Astrocyte (in vitro differentiated cells and primary cell): ENCODE results near the gene PTPRN. TPM values are rescaled to one million over a fixed set of nuclear protein-coding genes. Genes with fewer than 3 reads are reported as not detected.

ENCODE experiments used
- DNase-seq: peaks from one replicate; pipeline ENCODE4 v3.0.0-alpha.2; 2010; ENCODE audit warnings: low read depth
- FAIRE-seq: peaks from 2 replicates; lab custom pipeline; 2011; peaks lifted over from hg19 to GRCh38; lab: Jason Lieb, UNC
- H2AFZ ChIP-seq: 2 replicates; pipeline ENCODE4 v1.6.0; 2012; ENCODE audit warnings: low read depth, low read length, inconsistent platforms
- H3K27ac ChIP-seq: 2 replicates; pipeline ENCODE4 v1.5.1; 2011; ENCODE audit warnings: low read depth, low read length, inconsistent platforms
- H3K27me3 ChIP-seq: 2 replicates; pipeline ENCODE4 v1.6.0; 2011; ENCODE audit warnings: low read length, inconsistent platforms; ENCODE audit not compliant: insufficient read depth
- H3K36me3 ChIP-seq: 2 replicates; pipeline ENCODE4 v1.5.1; 2011; ENCODE audit warnings: low read length, inconsistent platforms; ENCODE audit not compliant: insufficient read depth
- H3K4me1 ChIP-seq: 2 replicates; pipeline ENCODE4 v1.5.1; 2011; ENCODE audit warnings: low read length, inconsistent platforms; ENCODE audit not compliant: insufficient read depth
- H3K4me2 ChIP-seq: 2 replicates; pipeline ENCODE4 v1.6.0; 2012; ENCODE audit warnings: low read length, inconsistent platforms
- H3K4me3 ChIP-seq: 2 replicates; pipeline ENCODE4 v1.5.1; 2011; ENCODE audit warnings: low read depth, mild to moderate bottlenecking, low read length, inconsistent platforms; ENCODE audit not compliant: insufficient read depth
- H3K79me2 ChIP-seq: 2 replicates; pipeline ENCODE4 v1.6.0; 2012; ENCODE audit warnings: mild to moderate bottlenecking, low read length, inconsistent platforms; ENCODE audit not compliant: insufficient read depth
- H3K9ac ChIP-seq: 2 replicates; pipeline ENCODE4 v1.6.0; 2012; ENCODE audit warnings: mild to moderate bottlenecking, low read length, inconsistent platforms
- H3K9me3 ChIP-seq: 2 replicates; pipeline ENCODE4 v1.5.1; 2012; ENCODE audit warnings: low read depth, mild to moderate bottlenecking, low read length, inconsistent platforms; ENCODE audit not compliant: insufficient read depth
- H4K20me1 ChIP-seq: 2 replicates; pipeline ENCODE4 v1.6.0; 2012; ENCODE audit warnings: low read length, inconsistent platforms; ENCODE audit not compliant: insufficient read depth
- H3K27ac Mint-ChIP-seq: one replicate; pipeline ENCODE4 v1.8.0; 2021; ENCODE audit warnings: mild to moderate bottlenecking, mixed read lengths; ENCODE audit not compliant: unreplicated experiment
- H3K27me3 Mint-ChIP-seq: one replicate; pipeline ENCODE4 v1.8.0; 2021; ENCODE audit warnings: low read depth, mixed read lengths; ENCODE audit not compliant: unreplicated experiment
- H3K36me3 Mint-ChIP-seq: one replicate; pipeline ENCODE4 v1.8.0; 2021; ENCODE audit warnings: low read depth, mixed read lengths; ENCODE audit not compliant: unreplicated experiment
- H3K4me1 Mint-ChIP-seq: one replicate; pipeline ENCODE4 v1.8.0; 2021; ENCODE audit warnings: low read depth, mixed read lengths; ENCODE audit not compliant: unreplicated experiment
- H3K4me3 Mint-ChIP-seq: one replicate; pipeline ENCODE4 v1.8.0; 2021; ENCODE audit warnings: mild to moderate bottlenecking, moderate library complexity, mixed read lengths; ENCODE audit not compliant: unreplicated experiment
- H3K9me3 Mint-ChIP-seq: one replicate; pipeline ENCODE4 v1.8.0; 2021; ENCODE audit warnings: mild to moderate bottlenecking, mixed read lengths; ENCODE audit not compliant: unreplicated experiment
- CTCF ChIP-seq: IDR thresholded peaks from 2 replicates; pipeline ENCODE4 v1.5.1; 2011; ENCODE audit warnings: low read depth, mild to moderate bottlenecking, inconsistent platforms, low read length, moderate library complexity; ENCODE audit not compliant: insufficient read depth
- EZH2 ChIP-seq: IDR thresholded peaks from 2 replicates; pipeline ENCODE4 v1.6.1; 2012; ENCODE audit warnings: mild to moderate bottlenecking, low read length, inconsistent platforms; ENCODE audit not compliant: insufficient read depth
- total RNA-seq: library from RNA; stranded (reverse); gene quantifications from 2 replicates; pipeline ENCODE4 v1.2.1, GENCODE V29; 2021

Gene PTPRN
- total RNA-seq, 1 donor from 2014 or later, result 76.6 TPM

- no peaks in the 10 kb centered on the region for H3K79me2 ChIP-seq
- Mint-ChIP-seq H3K27ac (no peak overlapping the region), H3K9me3 (peaks cover 4% of the 10 kb centered on the region), H3K4me1 (no peaks in the 10 kb centered on the region), H3K36me3 (peaks cover 4% of the 10 kb centered on the region), H3K4me3 (peak overlapping the region; percentile 6), H3K27me3 (peaks cover 89% of the 10 kb centered on the region)
- peaks cover 66% of the 10 kb centered on the region for H3K27me3 ChIP-seq
- no peak overlapping the region for H3K4me2 ChIP-seq
- no peaks in the 10 kb centered on the region for H4K20me1 ChIP-seq
- no peak overlapping the region for H3K9ac ChIP-seq
- no peak for FAIRE-seq
- H3K27ac ChIP-seq, result no peak overlapping the region
- H2AFZ ChIP-seq, result no peak overlapping the region
- H3K4me3 ChIP-seq, result no peak overlapping the region
- no peak for TF ChIP-seq EZH2
- no peak for TF ChIP-seq CTCF
- H3K36me3 ChIP-seq, result no peaks in the 10 kb centered on the region
- no peaks in the 10 kb centered on the region for H3K9me3 ChIP-seq
- no peak for DNase-seq
- H3K4me1 ChIP-seq, result no peaks in the 10 kb centered on the region
Measured at GRCh38 chr2:219325657-219326315, 16.6 kb upstream of the PTPRN start.

DNA sequence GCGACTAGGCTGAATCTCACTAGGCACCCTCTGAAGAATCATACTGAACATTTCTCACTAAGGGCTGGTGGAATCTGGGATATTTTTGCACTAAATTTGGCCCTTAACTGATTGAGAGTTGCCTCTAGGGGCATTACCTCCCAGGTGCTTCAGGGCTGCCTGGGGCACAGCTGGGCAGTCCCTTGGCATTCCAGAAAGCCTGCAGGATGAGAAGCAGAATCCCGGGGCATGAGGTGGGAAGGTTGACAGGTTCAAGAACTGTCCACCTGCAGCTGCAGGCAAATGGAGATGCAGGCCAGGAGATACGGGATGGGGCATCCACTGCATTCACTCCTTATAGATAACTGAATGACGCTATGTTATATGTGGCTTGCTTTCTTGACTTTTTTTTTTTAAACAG, 15.9 kb upstream of the PTPRN start:
- H3K36me3 ChIP-seq, result no peaks in the 10 kb centered on the region
- H3K27me3 ChIP-seq, result peaks cover 61% of the 10 kb centered on the region
- TF ChIP-seq CTCF (no peak), EZH2 (no peak)
- Mint-ChIP-seq H3K9me3 (peaks cover 4% of the 10 kb centered on the region), H3K27ac (no peak overlapping the region), H3K4me3 (no peak overlapping the region), H3K36me3 (peaks cover 4% of the 10 kb centered on the region), H3K4me1 (no peaks in the 10 kb centered on the region), H3K27me3 (peaks cover 82% of the 10 kb centered on the region)
- H3K9me3 ChIP-seq, result no peaks in the 10 kb centered on the region
- no peaks in the 10 kb centered on the region for H3K4me1 ChIP-seq
- no peak for DNase-seq
- no peaks in the 10 kb centered on the region for H4K20me1 ChIP-seq
- no peak overlapping the region for H3K4me2 ChIP-seq
- no peak overlapping the region for H3K27ac ChIP-seq
- H3K9ac ChIP-seq, result no peak overlapping the region
- no peak overlapping the region for H3K4me3 ChIP-seq
- H2AFZ ChIP-seq, result no peak overlapping the region
- FAIRE-seq, result no peak
- no peaks in the 10 kb centered on the region for H3K79me2 ChIP-seq

GRCh38 chr2:219323434-219323833, 14.2 kb upstream of the PTPRN start:
- Histone ChIP-seq H3K36me3 (no peaks in the 10 kb centered on the region), H3K9me3 (no peaks in the 10 kb centered on the region), H4K20me1 (no peaks in the 10 kb centered on the region), H3K4me2 (no peak overlapping the region), H3K9ac (no peak overlapping the region), H3K27ac (no peak overlapping the region), H2AFZ (no peak overlapping the region), H3K27me3 (peaks cover 50% of the 10 kb centered on the region), H3K4me3 (no peak overlapping the region), H3K79me2 (no peaks in the 10 kb centered on the region), H3K4me1 (no peaks in the 10 kb centered on the region)
- Mint-ChIP-seq H3K27me3 (peaks cover 65% of the 10 kb centered on the region), H3K27ac (no peak overlapping the region), H3K9me3 (peaks cover 4% of the 10 kb centered on the region), H3K4me3 (no peak overlapping the region), H3K4me1 (no peaks in the 10 kb centered on the region), H3K36me3 (peaks cover 4% of the 10 kb centered on the region)
- TF ChIP-seq CTCF, result no peak
- no peak for TF ChIP-seq EZH2
- no peak for DNase-seq
- FAIRE-seq, result no peak
